Liver (tissue), 3 donors: ENCODE results near the gene IP6K1.
"Not testable (repeated sequence)": the region's sequence is repeated elsewhere in the genome, so short reads cannot be mapped to it uniquely, and the experiment has no call there.

Experiments used
- JUND ChIP-seq, 2 donors: IDR thresholded peaks; 2 replicates each; pipeline ENCODE4 v1.6.1; 2016; ENCODE audit warnings: antibody characterized with exemption in 2 of 2
- RXRA ChIP-seq, 2 donors: IDR thresholded peaks; 2 replicates each; pipeline ENCODE4 v1.6.1; 2017 to 2018; ENCODE audit warnings: antibody characterized with exemption in 2 of 2, mild to moderate bottlenecking in 1 of 2
- TAF1 ChIP-seq: conservative IDR thresholded peaks from 2 replicates; pipeline ENCODE4 v1.6.1; 2016; ENCODE audit warnings: antibody characterized with exemption, mild to moderate bottlenecking
- TF ChIP-seq, protein P1 (sequence below): fragments of 150-350 bp; IDR thresholded peaks from 2 replicates; pipeline ENCODE4 v1.5.1; 2017; ENCODE audit warnings: improper control_type of control experiment, low read depth, low read length; ENCODE audit not compliant: missing input control
- donor health status: healthy.
- donor health status: healthy.

DNA sequence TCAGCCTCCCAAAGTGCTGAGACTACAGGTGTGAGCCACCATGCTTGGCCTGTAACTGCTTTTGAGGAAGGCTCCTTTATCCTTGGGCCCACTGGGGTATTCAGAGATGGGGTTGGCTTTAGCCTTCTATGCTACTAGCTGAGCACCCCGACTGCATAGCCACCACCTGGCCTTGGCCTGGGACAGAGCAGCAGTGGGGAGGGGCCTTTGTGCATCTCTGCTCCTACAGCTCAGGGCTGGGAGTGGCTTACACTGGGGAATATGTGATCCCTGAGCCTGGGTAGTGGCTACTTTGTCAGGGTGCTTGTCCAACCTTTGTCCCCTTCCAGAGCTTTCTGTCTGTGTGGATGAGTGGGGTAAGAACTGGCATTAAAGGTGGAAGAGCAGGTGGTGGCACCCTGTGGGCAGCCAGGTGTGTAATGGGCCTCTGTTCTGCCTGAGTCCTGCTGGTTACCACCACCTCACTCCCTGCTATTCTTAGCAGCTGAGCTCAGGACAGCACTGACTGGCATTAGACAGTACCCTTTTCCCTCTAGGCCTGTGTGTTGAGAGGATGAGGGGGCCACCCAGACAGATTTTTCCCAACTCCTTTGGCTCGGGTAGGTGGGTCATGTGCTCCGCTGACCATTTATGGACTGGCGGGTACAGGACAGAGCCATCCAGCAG is 90.9 kb downstream of the IP6K1 start:
- TF ChIP-seq JUND (IDR thresholded peaks at IDR 0.05); RXRA (IDR thresholded peaks at IDR 0.05); TAF1: not testable (repeated sequence)
- TF ChIP-seq, protein P1, sequence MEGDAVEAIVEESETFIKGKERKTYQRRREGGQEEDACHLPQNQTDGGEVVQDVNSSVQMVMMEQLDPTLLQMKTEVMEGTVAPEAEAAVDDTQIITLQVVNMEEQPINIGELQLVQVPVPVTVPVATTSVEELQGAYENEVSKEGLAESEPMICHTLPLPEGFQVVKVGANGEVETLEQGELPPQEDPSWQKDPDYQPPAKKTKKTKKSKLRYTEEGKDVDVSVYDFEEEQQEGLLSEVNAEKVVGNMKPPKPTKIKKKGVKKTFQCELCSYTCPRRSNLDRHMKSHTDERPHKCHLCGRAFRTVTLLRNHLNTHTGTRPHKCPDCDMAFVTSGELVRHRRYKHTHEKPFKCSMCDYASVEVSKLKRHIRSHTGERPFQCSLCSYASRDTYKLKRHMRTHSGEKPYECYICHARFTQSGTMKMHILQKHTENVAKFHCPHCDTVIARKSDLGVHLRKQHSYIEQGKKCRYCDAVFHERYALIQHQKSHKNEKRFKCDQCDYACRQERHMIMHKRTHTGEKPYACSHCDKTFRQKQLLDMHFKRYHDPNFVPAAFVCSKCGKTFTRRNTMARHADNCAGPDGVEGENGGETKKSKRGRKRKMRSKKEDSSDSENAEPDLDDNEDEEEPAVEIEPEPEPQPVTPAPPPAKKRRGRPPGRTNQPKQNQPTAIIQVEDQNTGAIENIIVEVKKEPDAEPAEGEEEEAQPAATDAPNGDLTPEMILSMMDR = not testable (repeated sequence)
